ENCODE measurements around the gene CDK5. TPM values are rescaled to one million over a fixed set of nuclear protein-coding genes. Genes with fewer than 3 reads are reported as not detected.

Gene CDK5
- total and polyA plus RNA-seq, 9 of the 15 experiments (the other 6 are each of a cell fraction or from before 2014, with no cell fraction given), result 3.2 to 38.0 (median 27.5) TPM

- TF ChIP-seq RERE (CRISPR knock-in tag; IDR thresholded peaks at IDR 0.05; ENCODE audit: borderline replicate concordance) (no peak), ZHX1 (conservative IDR thresholded peaks at IDR 0.05; ENCODE audit: low read length) (peak; percentile 88), GMEB1 (CRISPR knock-in tag; IDR thresholded peaks at IDR 0.05) (peak; percentile 90), AFF1 (IDR thresholded peaks at IDR 0.05; ENCODE audit: low read depth in 1 of 2, partially characterized antibody in 2 of 2) (peak in 1 of 2 experiments; percentile 91), CSDE1 (IDR thresholded peaks at IDR 0.05) (no peak), TRIM28 (IDR thresholded peaks at IDR 0.05) (no peak), ETV1 (tag; conservative IDR thresholded peaks at IDR 0.05; ENCODE audit: low read depth) (no peak), BRCA1 (IDR thresholded peaks at IDR 0.05) (no peak), BRCA1 (CRISPR knock-in tag; IDR thresholded peaks at IDR 0.05) (no peak), CHD4 (IDR thresholded peaks at IDR 0.05; ENCODE audit: insufficient read depth, insufficient replicate concordance, low read depth, low read length, poor library complexity, severe bottlenecking) (no peak)
- TF ChIP-seq, protein P1, sequence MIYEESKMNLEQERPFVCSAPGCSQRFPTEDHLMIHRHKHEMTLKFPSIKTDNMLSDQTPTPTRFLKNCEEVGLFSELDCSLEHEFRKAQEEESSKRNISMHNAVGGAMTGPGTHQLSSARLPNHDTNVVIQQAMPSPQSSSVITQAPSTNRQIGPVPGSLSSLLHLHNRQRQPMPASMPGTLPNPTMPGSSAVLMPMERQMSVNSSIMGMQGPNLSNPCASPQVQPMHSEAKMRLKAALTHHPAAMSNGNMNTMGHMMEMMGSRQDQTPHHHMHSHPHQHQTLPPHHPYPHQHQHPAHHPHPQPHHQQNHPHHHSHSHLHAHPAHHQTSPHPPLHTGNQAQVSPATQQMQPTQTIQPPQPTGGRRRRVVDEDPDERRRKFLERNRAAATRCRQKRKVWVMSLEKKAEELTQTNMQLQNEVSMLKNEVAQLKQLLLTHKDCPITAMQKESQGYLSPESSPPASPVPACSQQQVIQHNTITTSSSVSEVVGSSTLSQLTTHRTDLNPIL (CRISPR knock-in tag; IDR thresholded peaks at IDR 0.05), result no peak
Observed at GRCh38 chr7:151080522-151081169, 22.9 kb upstream of the CDK5 start, which contains the start of gene FASTK (continued).

Measured in K562 (cell line).